ENCODE data around the gene PROSER3.

The PROSER3 gene

DNA sequence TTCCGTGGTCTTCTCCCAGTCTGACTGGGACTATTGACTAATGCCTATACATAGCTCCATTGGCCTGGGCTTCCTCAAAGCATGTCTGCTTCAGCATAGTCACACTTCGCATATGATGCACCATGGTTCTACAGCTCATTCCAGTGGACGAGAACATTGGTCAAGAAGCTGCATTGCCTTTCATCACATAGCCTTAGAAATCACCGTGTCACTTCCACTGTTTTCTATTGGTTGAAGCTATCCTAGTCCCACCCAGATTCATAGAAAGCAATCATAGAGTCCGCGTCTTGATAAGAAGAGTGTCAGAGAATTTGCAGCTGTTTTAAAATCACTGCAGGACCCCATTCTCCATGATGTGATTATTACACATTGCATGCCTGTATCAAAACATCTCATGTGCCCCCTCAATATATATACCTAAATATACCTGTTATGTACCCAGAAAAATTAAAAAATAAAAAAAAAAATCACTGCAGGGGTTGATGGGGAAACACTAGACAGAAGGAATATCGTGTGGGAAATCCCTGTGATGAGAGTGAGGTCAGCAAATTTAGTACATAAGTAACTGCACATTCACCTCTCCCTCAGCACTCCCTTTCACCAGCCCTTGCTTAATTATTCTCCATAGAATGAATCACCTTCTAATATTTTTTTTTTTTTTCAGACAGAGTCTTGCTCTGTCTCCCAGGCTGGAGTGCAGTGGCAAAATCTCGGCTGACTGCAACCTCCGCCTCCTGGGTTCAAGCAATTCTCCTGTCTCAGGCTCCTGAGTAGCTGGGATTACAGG is 15.2 kb downstream of the PROSER3 start:
- no peak for DNase-seq (ENCODE audit: insufficient read length, low spot score)
- FAIRE-seq, result no peak

DNA sequence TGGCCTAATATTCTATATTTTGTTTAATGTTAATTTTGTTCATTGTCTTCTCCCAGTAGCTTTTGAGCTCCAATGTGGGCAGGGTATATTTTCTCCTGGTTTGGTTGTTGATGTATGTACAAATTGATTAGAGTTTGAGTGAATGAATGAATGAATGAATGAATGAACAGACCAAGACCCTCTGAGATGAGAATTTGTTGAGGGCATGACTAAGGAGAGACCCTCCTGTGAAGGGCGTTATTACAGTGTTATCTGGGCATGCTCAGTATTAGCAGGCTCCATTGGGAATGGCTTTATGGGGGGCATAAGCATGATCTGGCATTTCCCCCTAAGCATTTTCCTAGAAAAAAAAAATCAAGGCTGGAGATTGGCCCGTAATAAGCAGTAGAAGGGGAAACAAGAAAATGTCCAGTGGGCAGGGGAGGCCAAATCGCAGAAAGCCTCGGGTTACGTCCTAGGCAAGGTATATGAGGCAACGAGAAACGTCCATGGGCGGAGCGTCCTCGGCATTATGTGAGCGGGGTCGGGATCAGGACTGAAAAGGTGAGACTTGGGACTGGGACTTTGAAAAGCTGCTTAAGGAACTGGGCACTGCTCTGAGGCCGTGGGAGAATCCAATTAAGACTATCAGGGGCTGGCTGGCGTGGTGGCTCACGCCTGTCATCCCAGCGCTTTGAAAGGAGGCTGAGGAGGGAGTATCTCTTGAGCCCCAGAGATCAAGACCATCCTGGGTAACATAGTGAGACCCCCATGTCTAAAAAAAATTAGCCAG is 16.5 kb downstream of the PROSER3 start:
- no peak for DNase-seq (ENCODE audit: insufficient read length, low spot score)
- no peak for FAIRE-seq

DNA sequence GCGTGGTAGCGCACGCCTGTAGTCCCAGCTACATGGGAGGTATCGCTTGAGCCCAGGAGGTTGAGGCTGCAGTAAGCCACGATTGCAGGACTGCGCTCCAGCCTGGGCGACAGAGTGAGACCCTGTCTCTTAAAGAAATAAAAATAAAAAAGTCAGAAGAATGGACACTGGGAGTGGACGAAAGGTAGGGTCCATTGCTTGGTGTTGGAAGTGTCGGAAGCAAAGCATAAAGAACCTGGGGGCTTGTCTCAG is 17.0 kb downstream of the PROSER3 start:
- DNase-seq (ENCODE audit: insufficient read length, low spot score) (no peak), FAIRE-seq (no peak)

DNA sequence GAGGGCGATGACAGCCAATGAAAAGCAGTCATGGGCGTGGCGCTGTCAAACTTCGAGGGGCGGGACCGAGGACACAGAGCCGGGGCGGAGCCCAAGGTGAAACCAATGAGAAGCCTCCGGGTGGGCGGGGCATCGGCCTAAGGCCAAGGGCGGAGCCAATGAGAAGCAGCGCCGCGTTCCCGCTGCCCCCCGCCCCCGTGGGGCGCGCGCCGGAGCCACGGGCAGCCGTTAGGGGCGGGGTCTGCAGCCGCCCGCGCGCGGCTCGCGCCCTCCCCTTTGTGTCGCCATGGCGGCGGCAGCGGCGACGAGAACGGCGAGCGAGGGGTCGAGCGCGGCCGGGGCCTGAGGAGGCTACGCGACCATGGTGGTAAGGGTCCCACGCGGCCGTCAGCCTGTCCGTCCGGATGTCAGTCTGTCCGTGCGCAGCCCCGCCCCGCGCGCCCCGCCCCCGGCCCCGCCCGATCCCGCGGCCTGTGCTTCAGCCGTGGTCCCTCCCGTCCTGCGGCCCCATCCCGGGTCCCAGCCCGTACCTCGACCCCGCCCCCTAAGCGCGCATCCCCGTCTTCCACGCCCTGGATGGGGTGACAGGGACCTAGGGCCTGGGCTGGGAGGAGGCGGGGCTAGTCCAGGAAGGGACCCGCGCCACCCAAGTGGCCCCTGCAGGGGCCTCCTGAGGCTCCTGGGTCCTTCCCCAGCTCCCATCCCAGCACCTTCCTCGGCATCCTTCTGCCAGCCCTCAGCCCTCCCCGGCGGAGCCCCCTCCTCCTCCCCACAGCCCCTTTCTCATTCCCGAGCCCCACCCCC is 17.5 kb downstream of the PROSER3 start, which contains the start of gene ARHGAP33:
TSS of gene ARHGAP33 (plus strand) at position 267 of the 804 bp plus-strand sequence. CDS start at position 362, 95 bp downstream.
- peak; percentile 83 for FAIRE-seq

DNA sequence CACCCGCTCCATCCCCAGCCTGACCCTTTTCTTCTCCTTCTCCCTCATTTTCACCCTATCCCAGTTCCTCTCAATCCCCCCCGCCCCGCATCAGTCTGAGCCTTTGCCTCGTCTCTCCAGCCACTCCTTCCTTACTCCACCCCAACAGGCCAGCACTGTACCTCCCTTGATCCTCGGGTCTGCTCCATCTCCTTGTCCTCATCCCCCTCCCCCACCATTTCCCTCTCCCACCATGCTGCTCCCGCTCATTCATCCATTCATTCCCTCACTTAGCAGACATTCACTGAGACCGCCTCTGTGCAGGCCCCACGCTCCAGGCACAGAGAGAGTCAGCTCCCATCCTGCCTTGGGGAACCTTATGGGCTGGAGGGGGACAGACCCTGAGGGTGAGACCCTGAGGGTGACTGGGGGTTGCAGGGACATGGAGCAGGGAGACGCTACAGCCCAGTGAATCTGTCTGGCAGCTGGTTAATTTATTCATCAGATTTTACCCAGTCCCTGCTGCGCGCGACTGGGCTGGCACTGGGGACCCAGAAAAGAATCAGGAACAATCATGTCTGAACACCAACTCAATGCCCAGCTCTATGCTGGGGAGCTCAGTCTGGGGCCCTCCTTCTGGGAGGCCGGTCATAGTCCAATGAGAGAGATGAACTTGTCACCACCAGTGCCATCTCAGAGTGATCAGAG is 18.3 kb downstream of the PROSER3 start:
- FAIRE-seq, result no peak
- no peak for DNase-seq (ENCODE audit: insufficient read length, low spot score)

More for the DNA sequence above, 17.5 kb downstream of the PROSER3 start, which contains the start of gene ARHGAP33:
- DNase-seq (ENCODE audit: insufficient read length, low spot score), result peak; percentile 95

DNA sequence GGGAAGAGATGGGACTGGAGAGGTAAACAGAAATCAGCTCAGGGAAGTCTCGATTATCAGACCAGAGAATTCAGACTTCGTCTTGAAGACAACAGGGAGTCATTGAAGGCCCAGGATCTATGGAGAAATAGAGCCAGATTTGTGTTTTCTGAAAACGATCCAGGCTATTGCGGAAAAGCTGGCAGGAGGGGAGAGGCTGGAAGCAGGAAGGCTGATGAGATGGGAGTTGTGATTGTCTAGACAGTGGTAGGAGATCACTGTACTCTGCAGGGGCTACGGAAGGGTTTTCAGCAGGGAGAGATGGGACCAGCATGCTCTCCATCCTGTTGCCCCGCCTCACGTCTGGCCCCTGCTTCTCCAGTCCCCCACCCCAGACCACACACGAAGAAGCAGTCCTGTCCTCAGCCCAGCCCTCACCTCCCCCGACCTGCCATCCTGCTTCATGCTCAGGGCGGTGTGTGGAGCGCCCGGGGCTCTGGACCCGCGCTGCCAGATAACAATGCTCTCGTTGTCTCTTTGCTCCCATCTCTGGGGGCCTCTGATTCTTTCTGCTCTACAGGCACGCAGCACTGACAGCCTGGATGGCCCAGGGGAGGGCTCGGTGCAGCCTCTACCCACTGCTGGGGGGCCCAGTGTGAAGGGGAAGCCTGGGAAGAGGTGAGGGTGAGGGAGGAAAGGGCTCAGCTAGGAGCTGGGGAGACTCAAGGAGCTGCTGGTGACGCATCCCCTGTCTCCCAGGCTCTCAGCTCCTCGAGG is 19.3 kb downstream of the PROSER3 start:
- FAIRE-seq (no peak), DNase-seq (ENCODE audit: insufficient read length, low spot score) (no peak)

DNA sequence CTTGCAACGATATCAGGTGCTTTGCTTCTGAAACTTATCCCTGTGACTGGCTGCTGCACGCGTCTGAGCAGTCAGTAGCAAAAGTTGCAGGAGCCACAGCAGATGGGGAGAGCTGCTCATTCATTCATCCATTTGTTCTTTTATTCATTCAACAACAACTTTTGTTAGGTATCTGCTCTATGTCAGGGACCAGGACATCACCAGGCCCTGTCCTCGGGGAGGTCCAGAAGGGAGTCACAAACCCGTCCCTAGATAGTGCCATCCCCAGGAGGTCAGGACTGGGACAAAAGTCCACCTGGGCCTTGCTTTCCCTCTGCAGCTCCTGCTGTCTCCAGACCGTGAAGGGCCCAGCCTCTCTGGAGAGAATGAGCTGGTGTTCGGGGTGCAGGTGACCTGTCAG is 20.0 kb downstream of the PROSER3 start:
- no peak for FAIRE-seq
- no peak for DNase-seq (ENCODE audit: insufficient read length, low spot score)

DNA sequence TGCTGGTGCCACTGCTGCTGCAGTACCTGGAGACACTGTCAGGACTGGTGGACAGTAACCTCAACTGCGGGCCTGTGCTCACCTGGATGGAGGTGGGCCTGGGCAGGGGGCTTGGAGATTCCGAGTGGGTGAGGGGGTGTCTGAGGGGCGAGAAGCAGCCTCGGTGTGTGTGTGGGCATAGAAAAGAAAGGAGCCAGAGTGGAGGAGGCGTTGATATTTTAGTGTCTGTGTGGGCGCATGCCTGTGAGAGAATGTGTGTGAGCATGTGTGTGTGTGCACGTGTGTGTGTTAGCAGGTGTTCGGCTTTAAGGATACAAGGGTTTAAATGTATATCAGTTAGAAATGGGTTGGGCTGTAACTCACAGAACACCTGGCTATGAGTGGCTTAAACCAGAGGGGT is 21.1 kb downstream of the PROSER3 start:
- DNase-seq (ENCODE audit: insufficient read length, low spot score) (no peak), FAIRE-seq (no peak)

DNA sequence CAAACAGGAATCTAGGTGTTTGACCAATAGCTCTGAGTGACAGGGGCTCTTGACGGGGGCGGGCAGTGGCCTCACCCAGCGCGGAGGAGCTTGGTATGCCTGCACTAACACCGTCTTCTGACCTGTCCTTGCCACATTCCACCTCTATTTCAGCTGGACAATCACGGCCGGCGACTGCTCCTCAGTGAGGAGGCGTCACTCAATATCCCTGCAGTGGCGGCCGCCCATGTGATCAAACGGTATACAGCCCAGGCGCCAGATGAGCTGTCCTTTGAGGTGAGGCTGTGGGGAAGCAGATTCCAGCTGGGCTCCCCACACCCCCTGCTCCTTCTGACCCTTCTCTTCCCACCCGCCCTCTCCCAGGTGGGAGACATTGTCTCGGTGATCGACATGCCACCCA is 22.1 kb downstream of the PROSER3 start:
- DNase-seq (ENCODE audit: insufficient read length, low spot score), result no peak
- FAIRE-seq, result no peak

DNA sequence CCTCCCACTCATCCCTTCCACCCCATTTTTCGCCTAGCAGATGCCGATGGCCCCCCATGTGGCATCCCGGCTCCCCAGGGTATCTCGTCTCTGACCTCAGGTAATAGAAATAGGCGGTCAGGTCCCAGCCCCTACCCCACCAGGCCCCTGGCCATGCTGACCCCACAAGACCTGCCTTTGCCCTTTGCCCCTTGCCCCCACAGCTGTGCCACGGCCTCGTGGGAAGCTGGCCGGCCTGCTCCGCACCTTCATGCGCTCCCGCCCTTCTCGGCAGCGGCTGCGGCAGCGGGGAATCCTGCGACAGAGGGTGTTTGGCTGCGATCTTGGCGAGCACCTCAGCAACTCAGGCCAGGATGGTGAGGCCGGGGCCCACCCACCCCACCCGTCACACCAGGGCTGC is 22.7 kb downstream of the PROSER3 start:
- FAIRE-seq, result no peak
- no peak for DNase-seq (ENCODE audit: insufficient read length, low spot score)

DNA sequence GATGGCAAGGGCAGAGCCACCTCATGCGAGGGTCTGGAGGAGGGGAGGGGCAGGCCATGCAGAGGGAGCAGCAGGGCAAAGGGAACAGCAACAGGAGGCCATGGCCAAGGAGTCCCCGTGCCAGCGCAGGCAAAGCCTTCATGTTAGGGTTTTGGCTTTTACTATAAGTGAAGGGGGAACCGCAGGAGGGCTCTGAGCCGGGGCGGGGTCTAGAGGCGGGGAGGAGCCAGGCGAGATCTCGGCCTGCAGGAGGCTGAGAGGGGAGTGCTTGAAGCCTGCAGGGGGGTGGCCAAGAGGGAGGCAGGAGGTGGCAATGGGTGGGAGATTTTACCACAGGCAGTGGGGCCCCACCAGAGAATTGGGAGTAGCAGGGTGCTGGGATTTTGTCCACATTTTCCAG is 23.7 kb downstream of the PROSER3 start:
- FAIRE-seq, result no peak

DNA sequence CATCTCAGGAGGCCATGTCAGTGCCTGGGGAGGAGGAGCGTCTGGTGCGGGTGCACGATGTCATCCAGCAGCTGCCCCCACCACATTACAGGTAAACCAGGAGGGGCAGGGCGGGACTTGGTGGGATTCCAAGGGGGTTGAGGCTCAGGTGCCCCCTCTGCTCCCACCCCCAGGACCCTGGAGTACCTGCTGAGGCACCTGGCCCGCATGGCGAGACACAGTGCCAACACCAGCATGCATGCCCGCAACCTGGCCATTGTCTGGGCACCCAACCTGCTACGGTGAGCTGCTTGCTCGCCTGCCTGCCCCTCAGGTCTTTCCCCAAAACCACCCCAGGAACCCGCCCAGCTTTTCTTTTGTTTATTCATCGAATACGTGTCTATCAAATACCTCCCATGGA is 24.6 kb downstream of the PROSER3 start:
- DNase-seq (ENCODE audit: insufficient read length, low spot score) (no peak), FAIRE-seq (no peak)

More for the DNA sequence above, 23.7 kb downstream of the PROSER3 start:
- no peak for DNase-seq (ENCODE audit: insufficient read length, low spot score)

DNA sequence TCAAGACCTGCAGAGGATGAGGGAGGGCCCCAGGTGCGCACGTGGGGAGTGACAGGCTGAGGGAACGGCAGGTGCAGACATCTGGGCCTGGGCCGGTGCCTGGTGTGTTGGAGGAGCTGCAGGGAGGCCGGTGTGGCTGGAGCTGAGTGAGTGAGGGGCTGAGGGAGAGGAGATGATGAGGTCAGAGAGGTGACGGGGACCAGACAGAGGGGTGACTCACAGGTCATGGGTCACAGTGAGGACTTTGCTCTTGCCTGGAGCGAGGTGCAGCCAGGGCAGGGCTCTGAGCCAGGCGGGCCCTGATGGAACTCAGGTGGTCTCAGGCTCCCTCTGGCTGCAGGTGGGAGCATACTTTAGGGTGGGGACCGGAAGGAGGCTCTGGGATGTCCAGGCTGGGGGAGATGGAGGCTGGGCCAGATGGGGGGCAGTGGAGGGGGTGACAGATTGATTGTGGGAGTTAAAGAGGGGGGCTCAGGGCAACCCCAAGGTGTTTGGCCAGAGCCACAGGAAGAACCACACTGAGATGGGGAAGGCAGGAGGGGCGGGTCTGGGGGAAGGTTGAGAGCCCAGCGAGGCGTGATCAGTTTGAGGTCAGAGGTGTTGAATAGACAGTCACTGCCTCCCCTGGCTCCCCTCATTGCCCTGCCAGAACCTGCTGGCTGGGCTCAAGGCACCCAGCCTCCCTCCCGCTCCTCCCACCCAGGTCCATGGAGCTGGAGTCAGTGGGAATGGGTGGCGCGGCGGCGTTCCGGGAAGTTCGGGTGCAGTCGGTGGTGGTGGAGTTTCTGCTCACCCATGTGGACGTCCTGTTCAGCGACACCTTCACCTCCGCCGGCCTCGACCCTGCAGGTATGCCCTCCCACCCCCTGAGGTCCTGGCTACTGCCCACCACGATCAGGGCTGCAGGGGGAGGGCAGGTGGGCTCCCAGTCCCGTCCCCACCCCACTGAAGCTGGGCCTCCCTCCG is 25.8 kb downstream of the PROSER3 start:
- DNase-seq (ENCODE audit: insufficient read length, low spot score), result no peak
- FAIRE-seq, result no peak

DNA sequence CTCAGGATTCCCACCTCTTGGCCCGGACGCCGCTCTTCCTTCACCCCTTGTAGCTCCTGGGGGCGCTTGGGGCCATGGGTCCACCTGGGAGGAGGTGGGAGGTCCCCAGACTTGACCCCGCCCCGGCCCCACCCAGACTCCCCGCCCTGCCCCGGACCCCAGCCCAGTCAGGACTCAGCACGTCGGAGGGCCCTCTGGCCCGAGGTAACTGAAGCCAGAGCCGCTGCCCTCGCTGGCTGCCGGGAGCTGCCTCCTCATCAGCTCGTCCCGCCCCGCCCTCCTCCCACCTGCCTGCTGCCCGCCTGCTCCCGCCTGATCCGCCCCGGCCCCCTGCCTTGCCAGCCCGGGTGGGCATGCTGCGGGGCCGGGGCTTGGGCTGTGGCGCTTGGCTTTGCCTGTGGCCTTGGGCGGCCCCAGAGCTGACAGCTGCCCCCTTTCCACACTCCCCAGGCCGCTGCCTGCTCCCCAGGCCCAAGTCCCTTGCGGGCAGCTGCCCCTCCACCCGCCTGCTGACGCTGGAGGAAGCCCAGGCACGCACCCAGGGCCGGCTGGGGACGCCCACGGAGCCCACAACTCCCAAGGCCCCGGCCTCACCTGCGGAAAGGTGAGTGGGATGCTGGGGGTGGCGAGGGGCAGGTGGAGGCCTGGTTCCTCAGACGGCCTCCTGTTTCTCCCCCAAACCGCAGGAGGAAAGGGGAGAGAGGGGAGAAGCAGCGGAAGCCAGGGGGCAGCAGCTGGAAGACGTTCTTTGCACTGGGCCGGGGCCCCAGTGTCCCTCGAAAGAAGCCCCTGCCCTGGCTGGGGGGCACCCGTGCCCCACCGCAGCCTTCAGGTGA is 26.7 kb downstream of the PROSER3 start:
- DNase-seq (ENCODE audit: insufficient read length, low spot score), result no peak

DNA sequence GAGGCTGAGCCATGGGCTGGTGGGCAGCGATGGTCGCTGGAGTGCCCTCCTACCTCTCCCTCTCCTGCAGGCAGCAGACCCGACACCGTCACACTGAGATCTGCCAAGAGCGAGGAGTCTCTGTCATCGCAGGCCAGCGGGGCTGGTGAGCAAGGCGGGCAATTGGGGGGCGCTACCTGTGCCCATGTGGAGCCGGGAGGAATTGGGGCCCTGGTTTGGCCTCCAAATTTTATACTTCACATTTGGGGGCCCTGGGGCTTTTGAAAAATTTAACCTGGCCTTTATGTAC is 27.3 kb downstream of the PROSER3 start:
- DNase-seq (ENCODE audit: insufficient read length, low spot score) (no peak), FAIRE-seq (no peak)

More for the DNA sequence above, 26.7 kb downstream of the PROSER3 start:
- no peak for FAIRE-seq

DNA sequence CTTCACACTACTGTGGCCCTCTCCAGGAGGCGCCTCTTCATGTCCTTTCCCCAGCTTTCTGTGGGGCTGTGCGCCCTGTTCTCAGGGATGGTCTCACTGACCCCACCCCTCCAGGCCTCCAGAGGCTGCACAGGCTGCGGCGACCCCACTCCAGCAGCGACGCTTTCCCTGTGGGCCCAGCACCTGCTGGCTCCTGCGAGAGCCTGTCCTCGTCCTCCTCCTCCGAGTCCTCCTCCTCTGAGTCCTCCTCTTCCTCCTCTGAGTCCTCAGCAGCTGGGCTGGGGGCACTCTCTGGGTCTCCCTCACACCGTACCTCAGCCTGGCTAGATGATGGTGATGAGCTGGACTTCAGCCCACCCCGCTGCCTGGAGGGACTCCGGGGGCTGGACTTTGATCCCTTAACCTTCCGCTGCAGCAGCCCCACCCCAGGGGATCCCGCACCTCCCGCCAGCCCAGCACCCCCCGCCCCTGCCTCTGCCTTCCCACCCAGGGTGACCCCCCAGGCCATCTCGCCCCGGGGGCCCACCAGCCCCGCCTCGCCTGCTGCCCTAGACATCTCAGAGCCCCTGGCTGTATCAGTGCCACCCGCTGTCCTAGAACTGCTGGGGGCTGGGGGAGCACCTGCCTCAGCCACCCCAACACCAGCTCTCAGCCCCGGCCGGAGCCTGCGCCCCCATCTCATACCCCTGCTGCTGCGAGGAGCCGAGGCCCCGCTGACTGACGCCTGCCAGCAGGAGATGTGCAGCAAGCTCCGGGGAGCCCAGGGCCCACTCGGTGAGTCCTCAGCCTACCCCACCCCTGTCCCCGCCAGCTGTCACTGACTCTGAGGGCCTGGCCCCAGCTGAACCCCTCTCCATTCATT is 28.6 kb downstream of the PROSER3 start:
- FAIRE-seq (no peak), DNase-seq (ENCODE audit: insufficient read length, low spot score) (no peak)

DNA sequence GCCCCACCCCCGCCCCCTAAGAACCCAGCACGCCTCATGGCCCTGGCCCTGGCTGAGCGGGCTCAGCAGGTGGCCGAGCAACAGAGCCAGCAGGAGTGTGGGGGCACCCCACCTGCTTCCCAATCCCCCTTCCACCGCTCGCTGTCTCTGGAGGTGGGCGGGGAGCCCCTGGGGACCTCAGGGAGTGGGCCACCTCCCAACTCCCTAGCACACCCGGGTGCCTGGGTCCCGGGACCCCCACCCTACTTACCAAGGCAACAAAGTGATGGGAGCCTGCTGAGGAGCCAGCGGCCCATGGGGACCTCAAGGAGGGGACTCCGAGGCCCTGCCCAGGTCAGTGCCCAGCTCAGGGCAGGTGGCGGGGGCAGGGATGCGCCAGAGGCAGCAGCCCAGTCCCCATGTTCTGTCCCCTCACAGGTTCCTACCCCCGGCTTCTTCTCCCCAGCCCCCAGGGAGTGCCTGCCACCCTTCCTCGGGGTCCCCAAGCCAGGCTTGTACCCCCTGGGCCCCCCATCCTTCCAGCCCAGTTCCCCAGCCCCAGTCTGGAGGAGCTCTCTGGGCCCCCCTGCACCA is 29.3 kb downstream of the PROSER3 start:
- DNase-seq (ENCODE audit: insufficient read length, low spot score) (no peak), FAIRE-seq (no peak)
